ENCODE results near the gene H2AZ2. TPM values are rescaled to one million over a fixed set of nuclear protein-coding genes. Genes with fewer than 3 reads are reported as not detected.
"Not testable (repeated sequence)": the region's sequence is repeated elsewhere in the genome, so short reads cannot be mapped to it uniquely, and the experiment has no call there.

The H2AZ2 gene
- total and polyA plus RNA-seq, 9 donors = 110 to 185 (median 135) TPM

GRCh38 chr7:44824894-44825526, 22.9 kb downstream of the H2AZ2 start:
- no peak overlapping the region for H3K27ac ChIP-seq (ENCODE audit: low read length)
- H3K9me3 ChIP-seq (replicated peaks; ENCODE audit: control insufficient read depth, low read depth, low read length) = no peaks in the 10 kb centered on the region
- peaks cover 34% of the 10 kb centered on the region for H3K36me3 ChIP-seq (ENCODE audit: control insufficient read depth, insufficient read depth, low read length)
- no peaks in the 10 kb centered on the region for H3K27me3 ChIP-seq (ENCODE audit: control insufficient read depth, insufficient read depth, low read length)
- whole genome bisulfite sequencing (ENCODE audit: insufficient coverage) = 63% methylated on average over 1 of the region's 2 CpGs
- no peaks in the 10 kb centered on the region for H3K4me1 ChIP-seq (ENCODE audit: control insufficient read depth, insufficient read depth, low read length)
- DNase-seq = no peak
- H3K4me3 ChIP-seq (ENCODE audit: low read length) = no peak overlapping the region

DNA sequence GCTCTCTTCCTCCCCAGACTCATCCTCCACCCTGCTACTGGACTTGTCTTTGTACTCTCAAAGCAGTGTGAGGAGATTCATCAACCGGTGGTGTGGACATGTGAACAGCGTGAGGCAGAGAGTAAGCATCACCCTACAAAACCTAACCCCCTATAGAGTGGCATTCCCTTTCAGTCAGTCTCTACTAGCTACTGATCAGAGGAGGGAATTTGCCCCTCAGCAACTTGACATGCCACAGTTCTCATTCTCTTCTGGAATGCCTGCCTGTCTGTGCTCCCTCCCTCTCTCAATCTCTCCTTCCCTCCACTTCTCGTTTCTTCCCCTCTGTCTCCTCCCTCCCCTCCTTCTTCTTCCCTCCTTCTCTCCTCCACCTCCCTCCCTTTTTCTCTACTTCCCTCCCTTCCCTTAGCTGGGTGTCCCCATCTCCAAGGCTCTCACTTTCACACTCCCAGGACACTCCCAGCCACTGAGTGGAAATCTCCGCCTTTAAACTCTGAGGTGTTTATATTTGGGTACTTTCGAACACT, 24.6 kb downstream of the H2AZ2 start:
- WGBS (ENCODE audit: insufficient coverage) = 12% methylated on average over 1 of the region's 5 CpGs
- Histone ChIP-seq H3K36me3 (ENCODE audit: control insufficient read depth, insufficient read depth, low read length) (peaks cover 18% of the 10 kb centered on the region), H3K27ac (ENCODE audit: low read length) (no peak overlapping the region), H3K4me3 (ENCODE audit: low read length) (no peak overlapping the region), H3K9me3 (replicated peaks; ENCODE audit: control insufficient read depth, low read depth, low read length) (no peaks in the 10 kb centered on the region), H3K4me1 (ENCODE audit: control insufficient read depth, insufficient read depth, low read length) (no peaks in the 10 kb centered on the region), H3K27me3 (ENCODE audit: control insufficient read depth, insufficient read depth, low read length) (no peaks in the 10 kb centered on the region)
- DNase-seq = no peak

DNA sequence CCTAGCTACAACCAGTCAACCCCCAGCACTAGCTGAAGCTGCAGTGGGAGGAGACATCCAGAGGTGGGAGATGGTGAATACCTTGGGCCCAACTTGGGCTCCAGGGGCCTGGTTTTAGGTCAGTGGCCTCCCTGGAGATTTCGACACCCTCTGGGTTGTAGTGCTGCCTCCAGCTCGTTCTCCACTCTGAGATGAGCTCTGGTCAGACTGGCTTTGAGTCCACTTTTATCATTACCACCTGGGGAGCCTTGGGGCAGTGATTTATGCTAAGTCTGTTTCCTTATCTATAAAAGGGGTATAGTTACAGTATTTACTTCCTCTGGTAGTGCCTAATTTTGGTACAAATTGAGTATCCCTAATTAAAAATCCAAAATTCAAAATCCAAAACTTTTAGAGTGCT, 28.6 kb downstream of the H2AZ2 start:
- H3K9me3 ChIP-seq (replicated peaks; ENCODE audit: control insufficient read depth, low read depth, low read length) = no peaks in the 10 kb centered on the region
- WGBS (ENCODE audit: insufficient coverage) = no CpG with 5 or more reads among the region's 2 CpGs
- H3K36me3 ChIP-seq (ENCODE audit: control insufficient read depth, insufficient read depth, low read length) = peaks cover under 1% of the 10 kb centered on the region
- H3K4me1 ChIP-seq (ENCODE audit: control insufficient read depth, insufficient read depth, low read length) = no peaks in the 10 kb centered on the region
- H3K4me3 ChIP-seq (ENCODE audit: low read length) = no peak overlapping the region
- no peak for DNase-seq
- no peak overlapping the region for H3K27ac ChIP-seq (ENCODE audit: low read length)
- no peaks in the 10 kb centered on the region for H3K27me3 ChIP-seq (ENCODE audit: control insufficient read depth, insufficient read depth, low read length)

DNA sequence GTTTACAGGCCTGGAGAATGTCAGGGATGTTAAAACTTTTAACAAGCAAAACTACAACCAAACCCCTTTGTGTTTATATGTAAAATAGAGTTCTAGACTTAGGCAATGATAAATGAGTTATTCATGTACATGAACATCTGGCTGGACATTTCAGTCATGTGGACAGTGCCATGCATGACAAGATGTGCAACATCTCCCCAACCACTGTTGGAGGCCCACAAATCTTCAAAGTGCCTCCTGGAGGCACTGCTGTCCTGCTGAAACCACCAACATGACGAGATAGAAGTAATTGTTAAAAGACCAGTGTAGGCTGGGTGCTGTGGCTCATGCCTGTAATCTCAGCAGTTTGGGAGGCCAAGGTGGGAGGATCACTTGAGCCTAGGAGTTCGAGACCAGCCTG, 33.0 kb downstream of the H2AZ2 start:
- H3K27ac ChIP-seq (ENCODE audit: low read length) = no peak overlapping the region
- no peak overlapping the region for H3K4me3 ChIP-seq (ENCODE audit: low read length)
- H3K4me1 ChIP-seq (ENCODE audit: control insufficient read depth, insufficient read depth, low read length) = no peaks in the 10 kb centered on the region
- H3K36me3 ChIP-seq (ENCODE audit: control insufficient read depth, insufficient read depth, low read length) = no peaks in the 10 kb centered on the region
- no peak for DNase-seq
- no peaks in the 10 kb centered on the region for H3K27me3 ChIP-seq (ENCODE audit: control insufficient read depth, insufficient read depth, low read length)
- H3K9me3 ChIP-seq (replicated peaks; ENCODE audit: control insufficient read depth, low read depth, low read length) = no peaks in the 10 kb centered on the region
- WGBS (ENCODE audit: insufficient coverage) = 71% methylated on average over 2 of the region's 2 CpGs

DNA sequence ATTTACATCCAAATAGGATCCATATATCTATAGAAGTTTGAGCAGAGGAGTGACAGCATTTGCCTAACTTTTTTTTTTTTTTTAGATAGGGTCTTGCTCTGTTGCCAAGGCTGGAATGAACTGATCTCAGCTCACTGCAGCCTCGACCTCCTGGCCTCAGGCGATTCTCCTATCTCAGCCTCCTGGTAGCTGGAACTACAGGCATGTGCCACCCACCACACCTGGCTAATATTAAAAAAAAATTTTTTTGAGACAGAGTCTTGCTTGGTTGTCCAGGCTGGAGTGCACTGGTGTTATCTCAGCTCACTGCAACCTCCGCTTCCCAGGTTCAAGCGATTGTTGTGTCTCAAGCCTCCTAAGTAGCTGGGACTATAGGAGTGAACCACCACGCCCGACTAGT, 36.3 kb downstream of the H2AZ2 start:
- Histone ChIP-seq H3K27me3 (ENCODE audit: control insufficient read depth, insufficient read depth, low read length) (no peaks in the 10 kb centered on the region), H3K27ac (ENCODE audit: low read length) (no peak overlapping the region), H3K4me3 (ENCODE audit: low read length) (no peak overlapping the region), H3K9me3 (replicated peaks; ENCODE audit: control insufficient read depth, low read depth, low read length) (no peaks in the 10 kb centered on the region), H3K36me3 (ENCODE audit: control insufficient read depth, insufficient read depth, low read length) (no peaks in the 10 kb centered on the region), H3K4me1 (ENCODE audit: control insufficient read depth, insufficient read depth, low read length) (no peaks in the 10 kb centered on the region)
- WGBS (ENCODE audit: insufficient coverage) = 100% methylated on average over 2 of the region's 6 CpGs
- no peak for DNase-seq

- Histone ChIP-seq H3K36me3 (ENCODE audit: control insufficient read depth, insufficient read depth, low read length) (no peaks in the 10 kb centered on the region), H3K27ac (ENCODE audit: low read length) (no peak overlapping the region), H3K4me1 (ENCODE audit: control insufficient read depth, insufficient read depth, low read length) (no peaks in the 10 kb centered on the region), H3K27me3 (ENCODE audit: control insufficient read depth, insufficient read depth, low read length) (no peaks in the 10 kb centered on the region), H3K4me3 (ENCODE audit: low read length) (no peak overlapping the region), H3K9me3 (replicated peaks; ENCODE audit: control insufficient read depth, low read depth, low read length) (no peaks in the 10 kb centered on the region)
- no peak for DNase-seq
Measured at GRCh38 chr7:44811093-44811492, 36.8 kb downstream of the H2AZ2 start.

DNA sequence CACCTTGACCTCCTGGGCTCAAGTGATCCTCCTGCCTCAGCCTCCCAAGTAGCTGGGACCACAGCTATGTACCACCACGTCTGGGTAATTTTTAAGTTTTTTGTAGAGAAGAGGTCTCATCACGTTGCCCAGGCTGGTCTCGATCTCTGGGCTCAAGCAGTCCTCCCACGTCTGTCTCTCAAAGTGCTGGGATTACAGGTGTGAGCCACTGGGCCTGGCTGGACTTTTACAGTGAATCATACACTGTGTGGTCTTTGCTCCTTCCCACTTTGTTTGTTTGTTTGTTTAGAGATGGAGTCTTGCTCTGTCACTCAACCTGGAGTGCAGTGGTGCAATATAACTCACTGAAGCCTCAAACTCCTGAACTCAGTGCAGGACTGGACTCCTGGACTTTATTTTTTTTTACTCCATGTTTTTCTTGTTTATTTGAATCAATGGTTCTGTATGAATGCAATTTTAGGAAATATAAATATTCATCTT, 38.9 kb downstream of the H2AZ2 start:
- DNase-seq = no peak
- Histone ChIP-seq H3K36me3 (ENCODE audit: control insufficient read depth, insufficient read depth, low read length) (peaks cover 7% of the 10 kb centered on the region), H3K9me3 (replicated peaks; ENCODE audit: control insufficient read depth, low read depth, low read length) (no peaks in the 10 kb centered on the region), H3K27me3 (ENCODE audit: control insufficient read depth, insufficient read depth, low read length) (no peaks in the 10 kb centered on the region), H3K4me3 (ENCODE audit: low read length) (no peak overlapping the region), H3K4me1 (ENCODE audit: control insufficient read depth, insufficient read depth, low read length) (no peaks in the 10 kb centered on the region), H3K27ac (ENCODE audit: low read length) (no peak overlapping the region)
- no CpG with 5 or more reads among the region's 4 CpGs for WGBS (ENCODE audit: insufficient coverage)

DNA sequence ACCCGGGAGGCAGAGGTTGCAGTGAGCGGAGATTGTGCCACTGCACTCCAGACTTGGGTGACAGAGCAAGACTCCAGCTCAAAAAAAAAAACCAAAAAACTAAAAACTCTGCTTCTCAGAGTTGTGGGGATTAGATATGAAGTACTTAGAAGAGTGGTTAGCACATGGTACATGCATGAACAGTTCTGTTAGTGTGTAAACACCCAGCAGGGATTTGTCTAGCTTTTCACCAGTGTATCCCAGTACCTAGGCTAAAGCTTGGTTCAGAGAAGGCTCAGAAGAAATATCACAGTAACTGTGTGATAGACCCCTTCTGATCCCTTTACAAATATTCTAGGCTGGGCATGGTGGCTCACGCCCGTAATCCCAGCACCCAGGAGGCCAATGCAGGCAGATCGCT, 41.9 kb downstream of the H2AZ2 start:
- Histone ChIP-seq H3K27me3 (ENCODE audit: control insufficient read depth, insufficient read depth, low read length) (no peaks in the 10 kb centered on the region), H3K4me3 (ENCODE audit: low read length) (no peak overlapping the region), H3K36me3 (ENCODE audit: control insufficient read depth, insufficient read depth, low read length) (peaks cover 33% of the 10 kb centered on the region), H3K9me3 (replicated peaks; ENCODE audit: control insufficient read depth, low read depth, low read length) (no peaks in the 10 kb centered on the region), H3K27ac (ENCODE audit: low read length) (no peak overlapping the region), H3K4me1 (ENCODE audit: control insufficient read depth, insufficient read depth, low read length) (no peaks in the 10 kb centered on the region)
- WGBS (ENCODE audit: insufficient coverage) = 84% methylated on average over 4 of the region's 5 CpGs
- DNase-seq = no peak

- peaks cover 50% of the 10 kb centered on the region for H3K36me3 ChIP-seq (ENCODE audit: control insufficient read depth, insufficient read depth, low read length)
- not testable (repeated sequence) for H3K27ac ChIP-seq (ENCODE audit: low read length); H3K9me3 ChIP-seq (replicated peaks; ENCODE audit: control insufficient read depth, low read depth, low read length); H3K27me3 ChIP-seq (ENCODE audit: control insufficient read depth, insufficient read depth, low read length); H3K4me1 ChIP-seq (ENCODE audit: control insufficient read depth, insufficient read depth, low read length); DNase-seq; H3K4me3 ChIP-seq (ENCODE audit: low read length)
- 88% methylated on average over 4 of the region's 10 CpGs for WGBS (ENCODE audit: insufficient coverage)
Measured at GRCh38 chr7:44803828-44804519, 43.9 kb downstream of the H2AZ2 start.

- H3K9me3 ChIP-seq (replicated peaks; ENCODE audit: control insufficient read depth, low read depth, low read length) = no peaks in the 10 kb centered on the region
- peaks cover 53% of the 10 kb centered on the region for H3K36me3 ChIP-seq (ENCODE audit: control insufficient read depth, insufficient read depth, low read length)
- no peak for DNase-seq
- no peak overlapping the region for H3K4me3 ChIP-seq (ENCODE audit: low read length)
- no CpG with 5 or more reads among the region's 5 CpGs for WGBS (ENCODE audit: insufficient coverage)
- H3K27ac ChIP-seq (ENCODE audit: low read length) = no peak overlapping the region
- peaks cover 8% of the 10 kb centered on the region for H3K4me1 ChIP-seq (ENCODE audit: control insufficient read depth, insufficient read depth, low read length)
- H3K27me3 ChIP-seq (ENCODE audit: control insufficient read depth, insufficient read depth, low read length) = no peaks in the 10 kb centered on the region
Measured at GRCh38 chr7:44802418-44803025, 45.4 kb downstream of the H2AZ2 start.
